HG02588 (cell line): ENCODE data around the gene NFIB.
A peak's percentile ranks its signal among the peaks of the same experiment; 100 is the strongest.

Source experiments
- ATAC-seq: cut with Tn5 transposase; IDR thresholded peaks from one replicate; pipeline ENCODE4 v1.9.1; 2021; ENCODE audit warnings: mild to moderate bottlenecking, moderate library complexity; ENCODE audit not compliant: unreplicated experiment

NFIB gene

GRCh38 chr9:14158916-14159315 is 155.0 kb downstream of the NFIB start:
- no peak for ATAC-seq

GRCh38 chr9:14158136-14158813 is 155.7 kb downstream of the NFIB start:
- no peak for ATAC-seq

- no peak for ATAC-seq
These were observed 156.8 kb downstream of the NFIB start for GRCh38 chr9:14157191-14157590.

GRCh38 chr9:14156046-14156445 is 157.9 kb downstream of the NFIB start:
- ATAC-seq: peak; percentile 96

- no peak for ATAC-seq
These were observed 158.7 kb downstream of the NFIB start for GRCh38 chr9:14155237-14155636.

- no peak for ATAC-seq
These were observed 160.6 kb downstream of the NFIB start for GRCh38 chr9:14153310-14153720.

- ATAC-seq: no peak
These were observed 162.5 kb downstream of the NFIB start for GRCh38 chr9:14151451-14151850.

- ATAC-seq: no peak
These were observed 165.3 kb downstream of the NFIB start for GRCh38 chr9:14148501-14149103.

GRCh38 chr9:14147738-14148137 is 166.2 kb downstream of the NFIB start:
- no peak for ATAC-seq

GRCh38 chr9:14146201-14146874 is 167.6 kb downstream of the NFIB start:
- no peak for ATAC-seq

- no peak for ATAC-seq
These were observed 169.7 kb downstream of the NFIB start for GRCh38 chr9:14144215-14144614.

- ATAC-seq: no peak
These were observed 172.2 kb downstream of the NFIB start for GRCh38 chr9:14141699-14142098.

GRCh38 chr9:14140096-14140697 is 173.7 kb downstream of the NFIB start:
- ATAC-seq: no peak

GRCh38 chr9:14139287-14139686 is 174.7 kb downstream of the NFIB start:
- no peak for ATAC-seq

GRCh38 chr9:14136646-14137370 is 177.1 kb downstream of the NFIB start:
- no peak for ATAC-seq

- no peak for ATAC-seq
These were observed 177.8 kb downstream of the NFIB start for GRCh38 chr9:14136047-14136635.

GRCh38 chr9:14135421-14135820 is 178.5 kb downstream of the NFIB start:
- no peak for ATAC-seq

GRCh38 chr9:14133394-14133793 is 180.5 kb downstream of the NFIB start:
- no peak for ATAC-seq

GRCh38 chr9:14132775-14133174 is 181.2 kb downstream of the NFIB start:
- no peak for ATAC-seq

- no peak for ATAC-seq
These were observed 182.4 kb downstream of the NFIB start for GRCh38 chr9:14131356-14132088.
